ENCODE measurements around the gene TCF4. TPM values are rescaled to one million over a fixed set of nuclear protein-coding genes. Genes with fewer than 3 reads are reported as not detected.

The TCF4 gene
- total RNA-seq, 1 experiment from 2014 or later, result 2.3 TPM

DNA sequence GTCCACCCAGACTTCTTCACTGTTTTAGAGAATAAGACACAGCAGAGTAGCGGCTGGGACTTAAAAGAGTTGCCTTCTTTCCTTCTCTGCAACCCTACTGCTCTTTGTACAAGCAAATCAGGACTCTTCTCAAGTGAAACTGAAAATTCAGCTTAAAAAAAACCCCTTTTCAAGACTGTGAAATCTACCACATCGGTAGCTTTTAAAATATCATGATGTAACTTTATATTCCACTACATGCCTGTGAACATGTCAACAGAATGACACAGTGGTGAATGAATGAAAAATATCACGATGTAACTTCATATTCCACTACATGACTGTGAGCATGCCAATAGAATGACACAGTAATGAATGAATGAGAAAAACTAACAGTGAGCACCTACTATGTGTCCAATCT is 53.4 kb downstream of the TCF4 start:
- Histone ChIP-seq H3K9me3 (ENCODE audit: control insufficient read depth, insufficient read depth, low read depth, low read length) (no peaks in the 10 kb centered on the region), H3K36me3 (ENCODE audit: control insufficient read depth, insufficient read depth, low read length) (no peaks in the 10 kb centered on the region), H3K27me3 (ENCODE audit: control insufficient read depth, insufficient read depth, low read length) (no peaks in the 10 kb centered on the region), H3K4me3 (ENCODE audit: low read depth in 2 of 2, low read length in 2 of 2) (no peak overlapping the region), H3K27ac (ENCODE audit: low read length) (no peak overlapping the region), H3K4me1 (ENCODE audit: control insufficient read depth, insufficient read depth, low read length) (no peaks in the 10 kb centered on the region)
- BruUV-seq (replicated peaks), result no TSS peak
- in situ Hi-C loops (cut with HindIII; ENCODE audit: low pct_unique_long_range_greater_than_20kb, low sequenced_read_pairs), result no loop called here
- intact Hi-C loops (cut with micrococcal nuclease; ENCODE audit: unreplicated experiment), result no loop called here
- ChIA-PET CTCF (no interaction called here), POLR2A (no interaction called here)
- ATAC-seq (no peak), DNase-seq (ENCODE audit: low read depth, low spot score) (no peak)
- TF ChIP-seq POLR2AphosphoS5 (IDR thresholded peaks at IDR 0.05; ENCODE audit: low read depth, low read length) (no peak), REST (IDR thresholded peaks at IDR 0.05; ENCODE audit: insufficient read depth in 1 of 2, low read depth in 2 of 2, low read length in 1 of 2) (no peak), TCF7L2 (IDR thresholded peaks at IDR 0.05; ENCODE audit: low read depth, low read length) (no peak), SIN3A (IDR thresholded peaks at IDR 0.05; ENCODE audit: borderline replicate concordance, insufficient read depth, low read depth, low read length) (no peak), CTCF (IDR thresholded peaks at IDR 0.05) (no peak)

GRCh38 chr18:55530166-55530565 is 57.8 kb downstream of the TCF4 start:
- BruUV-seq (replicated peaks), result no TSS peak
- no peak for TF ChIP-seq TCF7L2 (IDR thresholded peaks at IDR 0.05; ENCODE audit: low read depth, low read length)
- no peak for TF ChIP-seq SIN3A (IDR thresholded peaks at IDR 0.05; ENCODE audit: borderline replicate concordance, insufficient read depth, low read depth, low read length)
- no peak for TF ChIP-seq POLR2AphosphoS5 (IDR thresholded peaks at IDR 0.05; ENCODE audit: low read depth, low read length)
- TF ChIP-seq REST (IDR thresholded peaks at IDR 0.05; ENCODE audit: insufficient read depth in 1 of 2, low read depth in 2 of 2, low read length in 1 of 2), result no peak
- TF ChIP-seq CTCF (IDR thresholded peaks at IDR 0.05), result no peak
- Histone ChIP-seq H3K36me3 (ENCODE audit: control insufficient read depth, insufficient read depth, low read length) (no peaks in the 10 kb centered on the region), H3K4me3 (ENCODE audit: low read depth in 2 of 2, low read length in 2 of 2) (no peak overlapping the region), H3K27me3 (ENCODE audit: control insufficient read depth, insufficient read depth, low read length) (no peaks in the 10 kb centered on the region), H3K9me3 (ENCODE audit: control insufficient read depth, insufficient read depth, low read depth, low read length) (no peaks in the 10 kb centered on the region), H3K27ac (ENCODE audit: low read length) (no peak overlapping the region), H3K4me1 (ENCODE audit: control insufficient read depth, insufficient read depth, low read length) (no peaks in the 10 kb centered on the region)
- DNase-seq (ENCODE audit: low read depth, low spot score) (no peak), ATAC-seq (no peak)
- POLR2A ChIA-PET, result no interaction called here
- CTCF ChIA-PET, result no interaction called here
- in situ Hi-C loops (cut with HindIII; ENCODE audit: low pct_unique_long_range_greater_than_20kb, low sequenced_read_pairs), result no loop called here
- intact Hi-C loops (cut with micrococcal nuclease; ENCODE audit: unreplicated experiment), result no loop called here

Data from Panc1 (cell line).